GM06990 (cell line): ENCODE results near the gene S100A11.
A peak's percentile ranks its signal among the peaks of the same experiment; 100 is the strongest.

Source experiments
- DNase-seq: peaks from one replicate; pipeline ENCODE4 v3.0.0-alpha.2; 2011; ENCODE audit not compliant: insufficient read length; ENCODE audit errors: extremely low read depth
- H3K27me3 ChIP-seq: replicated peaks from 2 replicates; pipeline ENCODE4 v1.6.0; 2011; ENCODE audit warnings: low read length; ENCODE audit not compliant: control insufficient read depth, insufficient read depth
- H3K36me3 ChIP-seq: 2 replicates; pipeline ENCODE4 v1.5.1; 2011; ENCODE audit warnings: low read length; ENCODE audit not compliant: control insufficient read depth, insufficient read depth
- H3K4me3 ChIP-seq: replicated peaks from 2 replicates; pipeline ENCODE4 v1.5.1; 2011; ENCODE audit warnings: low read depth, mild to moderate bottlenecking, control low read depth, low read length
- CTCF ChIP-seq: IDR thresholded peaks from 2 replicates; pipeline ENCODE4 v1.5.1; 2011; ENCODE audit warnings: low read length, control low read depth, mild to moderate bottlenecking, inconsistent platforms; ENCODE audit not compliant: insufficient read depth, poor library complexity, severe bottlenecking

The S100A11 gene

GRCh38 chr1:152020849-152021248 is 16.0 kb downstream of the S100A11 start:
- H3K27me3 ChIP-seq: no peaks in the 10 kb centered on the region; the same call in 1 of the 2 replicates
- no peak for TF ChIP-seq CTCF
- H3K36me3 ChIP-seq: no peaks in the 10 kb centered on the region
- no peak overlapping the region for H3K4me3 ChIP-seq
- DNase-seq: no peak

- Histone ChIP-seq H3K36me3 (no peaks in the 10 kb centered on the region), H3K27me3 (no peaks in the 10 kb centered on the region; the same call in 1 of the 2 replicates), H3K4me3 (no peak overlapping the region)
- no peak for DNase-seq
- TF ChIP-seq CTCF: peak; percentile 52
These were observed 18.3 kb downstream of the S100A11 start for GRCh38 chr1:152018537-152018936.

- H3K36me3 ChIP-seq: no peaks in the 10 kb centered on the region
- no peaks in the 10 kb centered on the region; the same call in 1 of the 2 replicates for H3K27me3 ChIP-seq
- no peak overlapping the region for H3K4me3 ChIP-seq
- no peak for DNase-seq
- no peak for TF ChIP-seq CTCF
These were observed 21.0 kb downstream of the S100A11 start for GRCh38 chr1:152015766-152016165.

- no peak overlapping the region for H3K4me3 ChIP-seq
- no peaks in the 10 kb centered on the region; the same call in 1 of the 2 replicates for H3K27me3 ChIP-seq
- no peaks in the 10 kb centered on the region for H3K36me3 ChIP-seq
- no peak for TF ChIP-seq CTCF
- DNase-seq: no peak
These were observed 21.9 kb downstream of the S100A11 start for GRCh38 chr1:152014943-152015342.

- peak; percentile 82 for TF ChIP-seq CTCF
- no peak for DNase-seq
- Histone ChIP-seq H3K27me3 (no peaks in the 10 kb centered on the region; the same call in none of the 2 replicates), H3K36me3 (no peaks in the 10 kb centered on the region), H3K4me3 (no peak overlapping the region)
These were observed 23.1 kb downstream of the S100A11 start for GRCh38 chr1:152013664-152014237.

GRCh38 chr1:152009691-152010090 is 27.1 kb downstream of the S100A11 start:
- H3K27me3 ChIP-seq: peaks cover 1% of the 10 kb centered on the region
- H3K4me3 ChIP-seq: no peak overlapping the region
- TF ChIP-seq CTCF: no peak
- no peak for DNase-seq
- H3K36me3 ChIP-seq: no peaks in the 10 kb centered on the region
